Skeletal muscle satellite cell (primary cell): ENCODE data around the gene HMGCLL1.

Experiments used
- H3K27me3 ChIP-seq: 2 replicates; pipeline ENCODE4 v1.7.0; 2013; ENCODE audit warnings: low read length; ENCODE audit not compliant: control insufficient read depth, insufficient read depth
- H3K36me3 ChIP-seq: 2 replicates; pipeline ENCODE4 v1.7.0; 2013; ENCODE audit warnings: mild to moderate bottlenecking, control low read depth, low read length; ENCODE audit not compliant: insufficient read depth
- H3K4me1 ChIP-seq: 2 replicates; pipeline ENCODE4 v1.7.0; 2013; ENCODE audit warnings: low read length; ENCODE audit not compliant: control insufficient read depth, insufficient read depth
- H3K4me2 ChIP-seq: 2 replicates; pipeline ENCODE4 v1.7.0; 2013; ENCODE audit warnings: mild to moderate bottlenecking, low read length
- H3K4me3 ChIP-seq: 2 replicates; pipeline ENCODE4 v1.7.0; 2013; ENCODE audit warnings: low read length
- H3K9ac ChIP-seq: 2 replicates; pipeline ENCODE4 v1.7.0; 2013; ENCODE audit warnings: mild to moderate bottlenecking, low read depth, low read length, moderate library complexity
- H3K9me3 ChIP-seq: replicated peaks from 2 replicates; pipeline ENCODE4 v1.7.0; 2013; ENCODE audit warnings: mild to moderate bottlenecking, control low read depth, low read length

HMGCLL1 gene

GRCh38 chr6:55568808-55569439 lies 10.1 kb downstream of the HMGCLL1 start:
- no peaks in the 10 kb centered on the region for H3K9me3 ChIP-seq
- H3K4me3 ChIP-seq, result no peak overlapping the region
- H3K9ac ChIP-seq, result no peak overlapping the region

GRCh38 chr6:55567558-55567957 lies 11.4 kb downstream of the HMGCLL1 start:
- no peaks in the 10 kb centered on the region for H3K9me3 ChIP-seq
- peaks cover 24% of the 10 kb centered on the region for H3K27me3 ChIP-seq
- H3K9ac ChIP-seq, result no peak overlapping the region
- no peak overlapping the region for H3K4me2 ChIP-seq
- no peaks in the 10 kb centered on the region for H3K4me1 ChIP-seq
- no peak overlapping the region for H3K4me3 ChIP-seq
- no peaks in the 10 kb centered on the region for H3K36me3 ChIP-seq

More at GRCh38 chr6:55568808-55569439, 10.1 kb downstream of the HMGCLL1 start:
- H3K36me3 ChIP-seq, result no peaks in the 10 kb centered on the region
- H3K27me3 ChIP-seq, result peaks cover 20% of the 10 kb centered on the region
- H3K4me2 ChIP-seq, result no peak overlapping the region
- H3K4me1 ChIP-seq, result no peaks in the 10 kb centered on the region

- no peaks in the 10 kb centered on the region for H3K9me3 ChIP-seq
- H3K9ac ChIP-seq, result no peak overlapping the region
- peaks cover 24% of the 10 kb centered on the region for H3K27me3 ChIP-seq
- no peaks in the 10 kb centered on the region for H3K4me1 ChIP-seq
- H3K36me3 ChIP-seq, result no peaks in the 10 kb centered on the region
- H3K4me2 ChIP-seq, result no peak overlapping the region
- H3K4me3 ChIP-seq, result no peak overlapping the region
These were observed 12.8 kb downstream of the HMGCLL1 start for GRCh38 chr6:55566036-55566710.

- Histone ChIP-seq H3K9ac (no peak overlapping the region), H3K9me3 (no peaks in the 10 kb centered on the region), H3K4me3 (no peak overlapping the region), H3K27me3 (peaks cover 44% of the 10 kb centered on the region), H3K36me3 (no peaks in the 10 kb centered on the region), H3K4me2 (no peak overlapping the region), H3K4me1 (no peaks in the 10 kb centered on the region)
These were observed 16.7 kb downstream of the HMGCLL1 start for GRCh38 chr6:55562318-55562717.

- Histone ChIP-seq H3K9ac (no peak overlapping the region), H3K4me1 (no peaks in the 10 kb centered on the region), H3K36me3 (no peaks in the 10 kb centered on the region), H3K9me3 (no peaks in the 10 kb centered on the region), H3K4me3 (no peak overlapping the region), H3K27me3 (peaks cover 48% of the 10 kb centered on the region), H3K4me2 (no peak overlapping the region)
These were observed 18.6 kb downstream of the HMGCLL1 start for GRCh38 chr6:55560290-55560885.

- H3K36me3 ChIP-seq, result no peaks in the 10 kb centered on the region
- no peak overlapping the region for H3K4me2 ChIP-seq
These were observed 21.8 kb downstream of the HMGCLL1 start for GRCh38 chr6:55557146-55557545.

GRCh38 chr6:55545791-55546190 lies 33.2 kb downstream of the HMGCLL1 start:
- Histone ChIP-seq H3K36me3 (no peaks in the 10 kb centered on the region), H3K4me2 (no peak overlapping the region), H3K9me3 (no peaks in the 10 kb centered on the region), H3K4me1 (no peaks in the 10 kb centered on the region), H3K27me3 (no peaks in the 10 kb centered on the region), H3K4me3 (no peak overlapping the region), H3K9ac (no peak overlapping the region)

More at GRCh38 chr6:55557146-55557545, 21.8 kb downstream of the HMGCLL1 start:
- Histone ChIP-seq H3K4me1 (no peaks in the 10 kb centered on the region), H3K4me3 (no peak overlapping the region), H3K27me3 (peaks cover 55% of the 10 kb centered on the region), H3K9me3 (no peaks in the 10 kb centered on the region), H3K9ac (no peak overlapping the region)

GRCh38 chr6:55543633-55544309 lies 35.2 kb downstream of the HMGCLL1 start:
- Histone ChIP-seq H3K4me3 (no peak overlapping the region), H3K4me1 (no peaks in the 10 kb centered on the region), H3K4me2 (no peak overlapping the region), H3K9me3 (no peaks in the 10 kb centered on the region), H3K36me3 (no peaks in the 10 kb centered on the region), H3K27me3 (no peaks in the 10 kb centered on the region), H3K9ac (no peak overlapping the region)

GRCh38 chr6:55541024-55541423 lies 38.0 kb downstream of the HMGCLL1 start:
- Histone ChIP-seq H3K4me2 (no peak overlapping the region), H3K4me1 (no peaks in the 10 kb centered on the region), H3K9ac (no peak overlapping the region)

GRCh38 chr6:55536391-55536956 lies 42.5 kb downstream of the HMGCLL1 start:
- Histone ChIP-seq H3K4me2 (no peak overlapping the region), H3K27me3 (peaks cover 10% of the 10 kb centered on the region), H3K36me3 (no peaks in the 10 kb centered on the region), H3K4me1 (no peaks in the 10 kb centered on the region), H3K9me3 (no peaks in the 10 kb centered on the region), H3K9ac (no peak overlapping the region), H3K4me3 (no peak overlapping the region)

More at GRCh38 chr6:55541024-55541423, 38.0 kb downstream of the HMGCLL1 start:
- H3K27me3 ChIP-seq, result peaks cover under 1% of the 10 kb centered on the region
- no peaks in the 10 kb centered on the region for H3K9me3 ChIP-seq
- H3K36me3 ChIP-seq, result no peaks in the 10 kb centered on the region
- H3K4me3 ChIP-seq, result no peak overlapping the region

- Histone ChIP-seq H3K27me3 (peaks cover 10% of the 10 kb centered on the region), H3K4me2 (no peak overlapping the region), H3K4me1 (no peaks in the 10 kb centered on the region), H3K36me3 (no peaks in the 10 kb centered on the region), H3K9ac (no peak overlapping the region), H3K4me3 (no peak overlapping the region), H3K9me3 (no peaks in the 10 kb centered on the region)
These were observed 47.5 kb downstream of the HMGCLL1 start for GRCh38 chr6:55531496-55531895.
